GM23338 (cell line): Measurements from ENCODE around the gene CDKL4. TPM values are rescaled to one million over a fixed set of nuclear protein-coding genes. Genes with fewer than 3 reads are reported as not detected.

Source experiments
- ATAC-seq: fragments of 200-7000 bp; cut with Tn5 transposase; 3 replicates; pipeline ENCODE4 v1.9.1; 2020
- DNase-seq: peaks from one replicate; pipeline ENCODE4 v3.0.0-alpha.2; 2015; ENCODE audit warnings: low spot score
- H2AFZ ChIP-seq: fragments of 200-600 bp; sonication (generic); 2 replicates; pipeline ENCODE4 v1.8.0; 2016; ENCODE audit warnings: antibody characterized with exemption, mild to moderate bottlenecking, moderate library complexity
- H3F3A ChIP-seq: fragments of 200-600 bp; sonication (generic); replicated peaks from 2 replicates; pipeline ENCODE4 v1.8.0; 2017; ENCODE audit warnings: antibody characterized with exemption, mixed run types, low read depth
- H3K27ac ChIP-seq: fragments of 200-600 bp; sonication (generic); 2 replicates; pipeline ENCODE4 v1.6.1; 2016; ENCODE audit warnings: low read depth
- H3K27me3 ChIP-seq: fragments of 200-600 bp; sonication (generic); 2 replicates; pipeline ENCODE4 v1.8.0; 2016; ENCODE audit warnings: mild to moderate bottlenecking, mixed run types, moderate library complexity; ENCODE audit not compliant: insufficient read depth
- H3K36me3 ChIP-seq: fragments of 200-600 bp; sonication (generic); 2 replicates; pipeline ENCODE4 v1.8.0; 2016; ENCODE audit warnings: mild to moderate bottlenecking; ENCODE audit not compliant: insufficient read depth
- H3K4me1 ChIP-seq: fragments of 200-600 bp; sonication (generic); 2 replicates; pipeline ENCODE4 v1.8.0; 2016; ENCODE audit warnings: mild to moderate bottlenecking, moderate library complexity; ENCODE audit not compliant: insufficient read depth
- H3K4me2 ChIP-seq: fragments of 200-600 bp; sonication (generic); 2 replicates; pipeline ENCODE4 v1.7.1; 2017; ENCODE audit warnings: mixed run types
- H3K4me3 ChIP-seq: fragments of 200-600 bp; sonication (generic); 2 replicates; pipeline ENCODE4 v1.6.1; 2016; ENCODE audit warnings: mixed run types
- H3K79me2 ChIP-seq: fragments of 200-600 bp; sonication (generic); replicated peaks from 2 replicates; pipeline ENCODE4 v1.8.0; 2017; ENCODE audit warnings: mild to moderate bottlenecking; ENCODE audit not compliant: insufficient read depth
- H3K9me2 ChIP-seq: fragments of 200-600 bp; sonication (generic); 2 replicates; pipeline ENCODE4 v1.8.0; 2017; ENCODE audit not compliant: insufficient read depth
- H4K20me1 ChIP-seq: fragments of 200-600 bp; sonication (generic); replicated peaks from 2 replicates; pipeline ENCODE4 v1.8.0; 2017; ENCODE audit warnings: mild to moderate bottlenecking; ENCODE audit not compliant: insufficient read depth
- H3K27ac Mint-ChIP-seq: 2 replicates; pipeline ENCODE4 v1.8.0; 2020; ENCODE audit warnings: inconsistent platforms, mild to moderate bottlenecking, moderate library complexity, mixed read lengths
- H3K27me3 Mint-ChIP-seq: 3 replicates; pipeline ENCODE4 v1.8.0; 2022; ENCODE audit warnings: low read depth, mild to moderate bottlenecking, moderate library complexity, mixed read lengths, inconsistent platforms; ENCODE audit not compliant: insufficient read depth, poor library complexity
- H3K36me3 Mint-ChIP-seq: 3 replicates; pipeline ENCODE4 v1.8.0; 2021; ENCODE audit warnings: low read depth, mild to moderate bottlenecking, inconsistent platforms, moderate library complexity, mixed read lengths
- H3K4me1 Mint-ChIP-seq: 3 replicates; pipeline ENCODE4 v1.8.0; 2020; ENCODE audit warnings: mild to moderate bottlenecking, inconsistent platforms, mixed read lengths
- H3K4me3 Mint-ChIP-seq: 3 replicates; pipeline ENCODE4 v1.8.0; 2021; ENCODE audit warnings: moderate library complexity, mild to moderate bottlenecking, inconsistent platforms, mixed read lengths
- H3K9me3 Mint-ChIP-seq: 3 replicates; pipeline ENCODE4 v1.8.0; 2020; ENCODE audit warnings: moderate library complexity, mild to moderate bottlenecking, inconsistent platforms, mixed read lengths
- CTCF ChIP-seq, 2 experiments: fragments of 200-600 bp in 1 of 2; sonication (generic) in 1 of 2; conservative IDR thresholded peaks; 2 replicates each; pipeline versions ENCODE4 v1.5.1 to v1.6.1; 2016 to 2017; ENCODE audit warnings: antibody characterized with exemption in 2 of 2, low read depth in 2 of 2, mild to moderate bottlenecking in 2 of 2, moderate library complexity in 1 of 2
- EZH2phosphoT487 ChIP-seq: fragments of 200-600 bp; sonication (generic); IDR thresholded peaks from one replicate; pipeline ENCODE4 v1.8.1; 2018; ENCODE audit warnings: antibody characterized with exemption; ENCODE audit not compliant: unreplicated experiment
- NANOG ChIP-seq: IDR thresholded peaks from 2 replicates; pipeline ENCODE4 v1.6.1; 2016; ENCODE audit warnings: antibody characterized with exemption, borderline replicate concordance
- ZNF114 ChIP-seq: fragments of 250-450 bp; sonication (Bioruptor Pico); IDR thresholded peaks from 2 replicates; pipeline ENCODE4 v1.5.0; 2020; ENCODE audit warnings: mild to moderate bottlenecking, moderate library complexity
- ZNF462 ChIP-seq: fragments of 250-450 bp; sonication (Bioruptor Pico); IDR thresholded peaks from 2 replicates; pipeline ENCODE4 v1.5.0; 2020; ENCODE audit warnings: mild to moderate bottlenecking, moderate library complexity
- polyA plus RNA-seq: library from polyadenylated mRNA; unstranded; fragments of >200 nt; fragmentation: Nextera tagmentation; extraction: Ambion mirVana; gene quantifications from 2 replicates; pipeline ENCODE4 v1.2.1, GENCODE V29; 2016
- total RNA-seq: library from RNA; depleted of rRNA; stranded (reverse); fragments of >200 nt; shearing (Covaris generic); gene quantifications from 2 replicates; pipeline ENCODE4 v1.2.3, GENCODE V29; 2014

Gene CDKL4
- total and polyA plus RNA-seq, 2 experiments from 2014 or later = 0.24 TPM; not detected in 1

- TF ChIP-seq NANOG (no peak), CTCF (conservative IDR thresholded peaks at IDR 0.05; ENCODE audit: low read depth in 2 of 2) (no peak), ZNF114 (CRISPR knock-in tag) (no peak)
These were observed 25.4 kb downstream of the CDKL4 start (continued) for GRCh38 chr2:39218391-39218790.

- no peak for ATAC-seq
- Histone ChIP-seq H3K36me3 (no peaks in the 10 kb centered on the region), H3K4me1 (peaks cover 8% of the 10 kb centered on the region; the same call in 1 of the 2 replicates), H3K79me2 (no peaks in the 10 kb centered on the region), H3K9me2 (no peaks in the 10 kb centered on the region), H3F3A (peaks cover 4% of the 10 kb centered on the region; the same call in 1 of the 2 replicates), H3K4me2 (no peak overlapping the region), H3K4me3 (no peak overlapping the region), H3K27me3 (no peaks in the 10 kb centered on the region), H4K20me1 (no peaks in the 10 kb centered on the region), H3K27ac (no peak overlapping the region), H2AFZ (no peak overlapping the region)
- DNase-seq = no peak
- no peak overlapping the region for H3K4me3 Mint-ChIP-seq
- peaks cover 15% of the 10 kb centered on the region for H3K4me1 Mint-ChIP-seq
- no peaks in the 10 kb centered on the region for H3K27me3 Mint-ChIP-seq
- H3K9me3 Mint-ChIP-seq = no peaks in the 10 kb centered on the region
- no peak for TF ChIP-seq CTCF (conservative IDR thresholded peaks at IDR 0.05; ENCODE audit: low read depth in 2 of 2)
- no peak for TF ChIP-seq EZH2phosphoT487
- TF ChIP-seq ZNF462 (CRISPR knock-in tag) = no peak
- H3K36me3 Mint-ChIP-seq = no peaks in the 10 kb centered on the region
- no peak overlapping the region for H3K27ac Mint-ChIP-seq
These were observed 26.6 kb downstream of the CDKL4 start for GRCh38 chr2:39217192-39217550.
